ENCODE results near the gene KCNQ4.

GRCh38 chr1:40845895-40846294 lies 62.3 kb downstream of the KCNQ4 start:
- TF ChIP-seq TAF1 (IDR thresholded peaks at IDR 0.05; ENCODE audit: low read depth, low read length), result no peak
- no peak for TF ChIP-seq POLR2AphosphoS5 (IDR thresholded peaks at IDR 0.05; ENCODE audit: low read depth, low read length)
